GM13976 (cell line): ENCODE data around the gene KCNG2.

Experiments used
- DNase-seq: peaks from one replicate; pipeline ENCODE4 v3.0.0; 2012; ENCODE audit warnings: low spot score
- CTCF ChIP-seq: IDR thresholded peaks from 2 replicates; pipeline ENCODE4 v1.5.1; 2012; ENCODE audit warnings: borderline replicate concordance, mild to moderate bottlenecking; ENCODE audit not compliant: insufficient read depth; ENCODE audit errors: extremely low read depth, missing control alignments, control extremely low read depth
- in situ Hi-C: fragments of 300-500 bp; cut with MboI; formaldehyde crosslinking; loops from one replicate; pipeline ENCODE4 v1.12.0; 2022; ENCODE audit warnings: low sequenced_read_pairs, mixed read lengths, inconsistent platforms; ENCODE audit not compliant: unreplicated experiment

Gene KCNG2

GRCh38 chr18:79789091-79789891, 8.4 kb upstream of the KCNG2 start:
- TF ChIP-seq CTCF: no peak
- in situ Hi-C loops: no loop called here
- no peak for DNase-seq

DNA sequence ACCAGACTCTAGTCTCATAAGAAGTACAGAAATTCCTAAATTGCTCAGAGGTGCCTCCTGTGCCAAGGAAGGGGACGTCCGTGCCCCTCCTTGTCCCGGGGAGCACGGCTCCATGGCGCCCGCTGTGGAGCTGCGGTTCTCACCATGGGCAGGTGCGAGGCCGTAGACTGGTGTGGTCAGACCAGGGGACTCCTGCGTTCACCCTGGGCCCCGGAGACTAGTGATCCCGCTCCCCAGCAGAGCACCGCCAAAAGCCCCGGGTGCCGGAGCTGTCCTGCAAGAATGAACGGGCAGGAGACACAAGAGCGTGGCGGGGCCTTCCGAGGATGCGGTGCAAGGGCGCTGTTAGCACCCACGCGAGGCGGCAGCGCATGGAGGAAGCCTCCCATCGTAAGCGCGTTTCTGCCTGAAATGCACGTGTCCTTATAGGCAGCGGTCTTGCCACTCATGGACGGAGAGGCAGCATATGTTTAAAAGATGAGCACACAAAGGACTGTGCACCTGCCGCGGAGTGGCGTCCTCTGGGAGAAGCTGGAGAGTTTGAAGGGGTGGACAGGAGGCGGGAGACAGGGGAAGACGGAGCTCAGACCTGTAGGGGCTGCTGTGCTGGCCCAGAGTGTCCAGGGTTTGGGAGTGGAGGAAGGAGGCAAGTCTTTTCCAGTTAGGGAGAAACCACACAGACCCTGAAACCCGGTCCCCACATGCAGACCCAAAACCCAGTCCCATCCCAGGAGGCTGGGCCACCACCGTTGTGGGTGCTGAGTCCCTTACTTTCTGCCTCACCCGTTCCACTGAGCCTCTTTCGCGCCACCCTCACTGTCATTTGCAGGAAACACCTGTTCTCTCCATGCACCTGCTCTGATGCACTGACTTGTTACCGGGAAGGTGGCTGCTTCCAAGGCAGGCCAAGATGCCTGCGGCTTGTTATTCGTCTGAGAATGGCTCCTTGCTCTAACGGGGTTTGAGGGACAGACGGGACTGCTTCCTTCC, 7.5 kb upstream of the KCNG2 start:
- no peak for TF ChIP-seq CTCF
- in situ Hi-C loops: no loop called here
- DNase-seq: no peak

DNA sequence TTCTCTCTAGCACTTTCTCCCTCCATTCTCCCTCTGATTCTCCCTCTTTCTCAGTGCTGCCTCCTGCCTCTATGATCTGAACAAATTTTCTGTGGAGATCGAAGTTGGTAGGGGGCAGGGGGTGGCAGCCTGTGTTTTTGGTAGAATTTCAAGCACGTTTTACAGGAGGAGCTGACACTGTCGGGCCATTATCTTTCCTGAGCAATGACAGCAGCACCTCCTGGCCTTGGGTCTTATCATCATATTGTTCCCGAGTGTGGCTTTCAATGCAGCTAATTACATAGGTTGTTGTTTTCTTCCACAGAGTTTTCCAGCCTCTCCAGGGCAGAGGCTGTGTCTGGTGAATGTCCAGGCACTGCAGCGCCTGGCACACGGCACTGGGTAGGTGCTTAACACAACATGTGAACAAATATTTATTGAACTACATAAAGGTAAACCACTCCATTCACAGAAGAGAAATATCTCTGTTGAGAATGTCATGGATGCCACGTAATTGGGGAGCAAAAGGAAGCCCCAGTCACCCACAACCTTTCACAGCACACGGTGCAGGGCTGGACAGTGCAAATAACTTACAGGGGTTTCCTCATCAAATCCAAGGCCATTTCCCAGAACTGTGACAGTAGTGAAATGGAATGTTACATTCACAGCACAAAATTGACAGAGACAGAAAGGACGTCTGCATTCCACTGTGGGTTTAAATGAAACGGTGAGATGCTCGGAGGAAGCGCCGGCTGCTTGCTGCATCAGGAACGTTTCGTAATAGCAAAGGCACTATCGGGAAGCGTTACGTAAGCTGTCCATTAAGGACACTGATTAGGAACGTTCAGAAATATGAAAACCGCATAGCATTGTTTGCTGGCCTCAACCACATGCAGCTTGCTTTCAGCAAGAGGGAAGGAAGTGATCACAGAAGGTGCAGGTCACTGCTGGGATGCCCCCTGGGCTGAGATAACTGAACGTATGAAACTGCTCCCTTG, 6.5 kb upstream of the KCNG2 start:
- no peak for TF ChIP-seq CTCF

GRCh38 chr18:79792096-79792987, 5.4 kb upstream of the KCNG2 start:
- no peak for TF ChIP-seq CTCF
- DNase-seq: no peak
- in situ Hi-C loops: no loop called here

More for the DNA sequence above, 6.5 kb upstream of the KCNG2 start:
- in situ Hi-C loops: no loop called here
- DNase-seq: no peak

GRCh38 chr18:79792988-79793355, 4.8 kb upstream of the KCNG2 start:
- DNase-seq: no peak
- in situ Hi-C loops: no loop called here
- no peak for TF ChIP-seq CTCF
